Occipital lobe (tissue), 2 donors: Measurements from ENCODE around the gene NUP205. TPM values are rescaled to one million over a fixed set of nuclear protein-coding genes. Genes with fewer than 3 reads are reported as not detected.
"Not testable (repeated sequence)": the region's sequence is repeated elsewhere in the genome, so short reads cannot be mapped to it uniquely, and the experiment has no call there.

Experiments
- DNase-seq: peaks from one replicate; lab custom pipeline; 2025; lab: John Stamatoyannopoulos, UW
- total RNA-seq: library from RNA; depleted of rRNA; stranded (reverse); fragments of >200 nt; gene quantifications from one replicate; pipeline ENCODE4 v1.2.3, GENCODE V29; 2014

NUP205 gene
- total RNA-seq, 1 donor from 2014 or later, result 58.0 TPM

- DNase-seq, result no peak
Observed at GRCh38 chr7:135666156-135666555, 108.4 kb downstream of the NUP205 start.

GRCh38 chr7:135666846-135667245 lies 109.1 kb downstream of the NUP205 start:
- no peak for DNase-seq

GRCh38 chr7:135667626-135668025 lies 109.9 kb downstream of the NUP205 start:
- not testable (repeated sequence) for DNase-seq

GRCh38 chr7:135668852-135669395 lies 111.2 kb downstream of the NUP205 start:
- DNase-seq, result not testable (repeated sequence)

GRCh38 chr7:135669774-135670173 lies 112.1 kb downstream of the NUP205 start:
- DNase-seq, result no peak

GRCh38 chr7:135670179-135670578 lies 112.5 kb downstream of the NUP205 start:
- no peak for DNase-seq

- no peak for DNase-seq
Observed at GRCh38 chr7:135672560-135673359, 115.0 kb downstream of the NUP205 start.

- DNase-seq, result no peak
Observed at GRCh38 chr7:135673360-135673706, 115.6 kb downstream of the NUP205 start.

- DNase-seq, result no peak
Observed at GRCh38 chr7:135678612-135679575, 121.2 kb downstream of the NUP205 start.

- no peak for DNase-seq
Observed at GRCh38 chr7:135681762-135682161, 124.0 kb downstream of the NUP205 start.

- no peak for DNase-seq
Observed at GRCh38 chr7:135682191-135682590, 124.5 kb downstream of the NUP205 start.

GRCh38 chr7:135683609-135684008 lies 125.9 kb downstream of the NUP205 start:
- no peak for DNase-seq

- no peak for DNase-seq
Observed at GRCh38 chr7:135684136-135684535, 126.4 kb downstream of the NUP205 start.

- no peak for DNase-seq
Observed at GRCh38 chr7:135684699-135685098, 127.0 kb downstream of the NUP205 start.

GRCh38 chr7:135685306-135686084 lies 127.8 kb downstream of the NUP205 start:
- DNase-seq, result no peak

- no peak for DNase-seq
Observed at GRCh38 chr7:135687466-135687865, 129.7 kb downstream of the NUP205 start.

GRCh38 chr7:135690566-135690965 lies 132.8 kb downstream of the NUP205 start:
- no peak for DNase-seq

GRCh38 chr7:135692055-135692454 lies 134.3 kb downstream of the NUP205 start:
- no peak for DNase-seq

GRCh38 chr7:135692606-135693005 lies 134.9 kb downstream of the NUP205 start:
- DNase-seq, result not testable (repeated sequence)

GRCh38 chr7:135693558-135693957 lies 135.8 kb downstream of the NUP205 start:
- DNase-seq, result no peak
